HCT116 (cell line): Measurements from ENCODE around the gene INPP5D. TPM values are rescaled to one million over a fixed set of nuclear protein-coding genes. Genes with fewer than 3 reads are reported as not detected.

Experiments
- ATAC-seq: fragments of 200-7000 bp; cut with Tn5 transposase; 2 replicates; pipeline ENCODE4 v1.9.1; 2020; ENCODE audit warnings: mild to moderate bottlenecking, moderate library complexity
- BruUV-seq: library from RNA; stranded (reverse); fragments of 400-500 nt; replicated peaks from 2 replicates; lab custom pipeline; 2021; lab: Mats Ljungman, UMichigan
- CTCF ChIA-PET: fragments of 300-600 bp; sonication (Branson Sonifier 250); formaldehyde crosslinking; loops from one replicate; lab custom pipeline; 2021; ENCODE audit warnings: antibody characterized with exemption; lab: Charles Lee
- POLR2A ChIA-PET: fragments of 300-600, 350-600 bp; sonication (Branson Sonifier 250); formaldehyde crosslinking; loops from one replicate; lab custom pipeline; 2021; ENCODE audit warnings: antibody characterized with exemption; lab: Charles Lee
- RAD21 ChIA-PET, 2 experiments: fragments of 300-600 bp; sonication (Branson Sonifier 250); formaldehyde crosslinking; loops; one replicate each; lab custom pipeline; 2023; ENCODE audit warnings: low total read pairs in 2 of 2; ENCODE audit not compliant: uncharacterized antibody in 2 of 2, unreplicated experiment in 2 of 2, low non-redundant PET in 1 of 2; lab: Charles Lee
- DNase-seq: peaks from one replicate; pipeline ENCODE4 v3.0.0-alpha.2; 2010; ENCODE audit warnings: low read depth, low spot score
- H2AFZ ChIP-seq: fragments of 200-600 bp; shearing (Covaris generic), sonication (generic); 2 replicates; pipeline ENCODE4 v1.6.1; 2017; ENCODE audit warnings: low read depth, mixed run types, mixed read lengths, antibody characterized with exemption, low read length; ENCODE audit not compliant: poor library complexity, severe bottlenecking
- H3K27ac ChIP-seq: 2 replicates; pipeline ENCODE4 v1.5.1; 2012; ENCODE audit warnings: low read depth, low read length
- H3K27me3 ChIP-seq: fragments of 200-600 bp; sonication (generic); 2 replicates; pipeline ENCODE4 v1.6.1; 2016; ENCODE audit warnings: mixed run types, low read length, mixed read lengths; ENCODE audit not compliant: insufficient read depth
- H3K36me3 ChIP-seq, 2 experiments: fragments of 200-500 bp in 1 of 2; fragments of 200-600 bp in 1 of 2; sonication (Bioruptor generic) in 1 of 2; sonication (generic) in 1 of 2; 2 replicates each; pipeline versions ENCODE4 v1.5.1 to v1.6.1; 2014 to 2016; ENCODE audit warnings: low read length in 2 of 2, inconsistent platforms in 1 of 2, mixed read lengths in 1 of 2, mixed run types in 1 of 2; ENCODE audit not compliant: insufficient read depth in 2 of 2, control insufficient read depth in 1 of 2
- H3K4me1 ChIP-seq, 2 experiments: fragments of 200-600 bp in 1 of 2; sonication (generic) in 1 of 2; 2 replicates each; pipeline versions ENCODE4 v1.5.1 to v1.6.1; 2012 to 2017; ENCODE audit warnings: low read length in 2 of 2, inconsistent platforms in 1 of 2, mild to moderate bottlenecking in 1 of 2, mixed read lengths in 1 of 2, mixed run types in 1 of 2, moderate library complexity in 1 of 2; ENCODE audit not compliant: insufficient read depth in 2 of 2, control insufficient read depth in 1 of 2
- H3K4me2 ChIP-seq: fragments of 200-600 bp; sonication (generic); 2 replicates; pipeline ENCODE4 v1.6.1; 2017; ENCODE audit warnings: mixed run types, low read length, mixed read lengths
- H3K4me3 ChIP-seq, 2 experiments: fragments of 200-600 bp in 1 of 2; sonication (generic) in 1 of 2; replicated peaks in 1 of 2; 2 replicates each; pipeline ENCODE4 v1.5.1; 2011 to 2016; ENCODE audit warnings: low read length in 2 of 2, control low read depth in 1 of 2, low read depth in 1 of 2, mild to moderate bottlenecking in 1 of 2, mixed read lengths in 1 of 2, mixed run types in 1 of 2
- H3K79me2 ChIP-seq: fragments of 200-600 bp; sonication (generic); 2 replicates; pipeline ENCODE4 v1.6.1; 2017; ENCODE audit warnings: mild to moderate bottlenecking, mixed run types, low read length, moderate library complexity, mixed read lengths; ENCODE audit not compliant: insufficient read depth
- H3K9ac ChIP-seq: fragments of 200-600 bp; sonication (generic); 2 replicates; pipeline ENCODE4 v1.6.1; 2016; ENCODE audit warnings: low read length, mixed read lengths
- H3K9me2 ChIP-seq: fragments of 200-600 bp; sonication (generic), shearing (Covaris generic); 2 replicates; pipeline ENCODE4 v1.6.1; 2017; ENCODE audit warnings: mixed run types, mild to moderate bottlenecking, moderate library complexity; ENCODE audit not compliant: insufficient read depth
- H3K9me3 ChIP-seq, 2 experiments: fragments of 200-500 bp in 1 of 2; fragments of 200-600 bp in 1 of 2; sonication (Bioruptor generic) in 1 of 2; sonication (generic) in 1 of 2; 2 replicates each; pipeline ENCODE4 v1.6.1; 2014 to 2017; ENCODE audit warnings: low read length in 2 of 2, mixed read lengths in 2 of 2, inconsistent platforms in 1 of 2, low read depth in 1 of 2, mild to moderate bottlenecking in 1 of 2, mixed run types in 1 of 2, moderate library complexity in 1 of 2; ENCODE audit not compliant: control insufficient read depth in 1 of 2, insufficient read depth in 1 of 2
- H4K20me1 ChIP-seq: fragments of 200-600 bp; sonication (generic), shearing (Covaris generic); 2 replicates; pipeline ENCODE4 v1.6.1; 2017; ENCODE audit warnings: mixed run types, mild to moderate bottlenecking, moderate library complexity; ENCODE audit not compliant: insufficient read depth
- CBX3 ChIP-seq: IDR thresholded peaks from 2 replicates; pipeline ENCODE4 v1.6.1; 2012; ENCODE audit warnings: low read depth
- EGR1 ChIP-seq: IDR thresholded peaks from 2 replicates; pipeline ENCODE4 v1.6.1; 2012; ENCODE audit warnings: low read depth
- EZH2 ChIP-seq: fragments of 200-600 bp; sonication (generic); IDR thresholded peaks from 2 replicates; pipeline ENCODE4 v1.6.1; 2017; ENCODE audit warnings: antibody characterized with exemption, mixed run types
- FOSL1 ChIP-seq: IDR thresholded peaks from 2 replicates; pipeline ENCODE4 v1.6.1; 2012; ENCODE audit warnings: low read depth
- JUND ChIP-seq: IDR thresholded peaks from 2 replicates; pipeline ENCODE4 v1.6.1; 2012
- MAX ChIP-seq: IDR thresholded peaks from 2 replicates; pipeline ENCODE4 v1.6.1; 2012
- REST ChIP-seq: IDR thresholded peaks from 2 replicates; pipeline ENCODE4 v1.6.1; 2012; ENCODE audit warnings: low read depth
- SIN3A ChIP-seq: IDR thresholded peaks from 2 replicates; pipeline ENCODE4 v1.6.1; 2012; ENCODE audit warnings: low read depth
- TCF7L2 ChIP-seq: IDR thresholded peaks from 2 replicates; pipeline ENCODE4 v1.7.0; 2011; ENCODE audit warnings: borderline replicate concordance, inconsistent platforms; ENCODE audit not compliant: insufficient read depth, insufficient read length; ENCODE audit errors: extremely low read depth
- YY1 ChIP-seq: IDR thresholded peaks from 2 replicates; pipeline ENCODE4 v1.6.1; 2011; ENCODE audit warnings: low read length, low read depth, moderate library complexity, mild to moderate bottlenecking; ENCODE audit not compliant: insufficient replicate concordance; ENCODE audit errors: extremely low read depth
- ZBTB33 ChIP-seq: IDR thresholded peaks from 2 replicates; pipeline ENCODE4 v1.6.1; 2011; ENCODE audit warnings: mild to moderate bottlenecking, low read length, moderate library complexity; ENCODE audit not compliant: insufficient replicate concordance; ENCODE audit errors: extremely low read depth
- intact Hi-C: fragments of 100-400 bp; cut with micrococcal nuclease; formaldehyde crosslinking; loops from 2 replicates; pipeline ENCODE4 v1.10.0; 2022
- total RNA-seq: library from RNA; stranded (reverse); gene quantifications from one replicate; pipeline ENCODE4 v1.2.1, GENCODE V29; 2021; ENCODE audit not compliant: unreplicated experiment

The INPP5D gene
- total RNA-seq, 1 experiment from 2014 or later, result 1.8 TPM

GRCh38 chr2:233120459-233120858 is 60.3 kb downstream of the INPP5D start:
- no peak overlapping the region for H2AFZ ChIP-seq
- no peak overlapping the region for H3K4me3 ChIP-seq
- H3K4me1 ChIP-seq, result no peaks in the 10 kb centered on the region
- no peaks in the 10 kb centered on the region for H3K27me3 ChIP-seq
- RAD21 ChIA-PET, result no interaction called here
- DNase-seq (no peak), ATAC-seq (no peak)
- no peak overlapping the region for H3K27ac ChIP-seq
- intact Hi-C loops, result no loop called here
- CTCF ChIA-PET, result no interaction called here
- no peaks in the 10 kb centered on the region for H3K9me2 ChIP-seq
- H4K20me1 ChIP-seq, result no peaks in the 10 kb centered on the region
- BruUV-seq, result no TSS peak
- no peaks in the 10 kb centered on the region for H3K36me3 ChIP-seq
- no peak overlapping the region for H3K4me2 ChIP-seq
- TF ChIP-seq EGR1, result no peak
- no peak for TF ChIP-seq SIN3A
- no peak for TF ChIP-seq FOSL1
- TF ChIP-seq CBX3, result no peak
- no peak for TF ChIP-seq YY1
- no peak for TF ChIP-seq ZBTB33
- TF ChIP-seq EZH2, result no peak
- no peak for TF ChIP-seq MAX
- TF ChIP-seq JUND, result no peak
- no peak for TF ChIP-seq TCF7L2
- no peak for TF ChIP-seq REST
- POLR2A ChIA-PET, result no interaction called here
- H3K9ac ChIP-seq, result no peak overlapping the region
- no peaks in the 10 kb centered on the region for H3K9me3 ChIP-seq
- no peaks in the 10 kb centered on the region for H3K79me2 ChIP-seq
